ENCODE data around the gene MYO19. TPM values are rescaled to one million over a fixed set of nuclear protein-coding genes. Genes with fewer than 3 reads are reported as not detected.

MYO19 gene
- total and polyA plus RNA-seq, 2 of the 4 experiments (the other 2 are of a cell fraction): 35.8 to 55.6 TPM

DNA sequence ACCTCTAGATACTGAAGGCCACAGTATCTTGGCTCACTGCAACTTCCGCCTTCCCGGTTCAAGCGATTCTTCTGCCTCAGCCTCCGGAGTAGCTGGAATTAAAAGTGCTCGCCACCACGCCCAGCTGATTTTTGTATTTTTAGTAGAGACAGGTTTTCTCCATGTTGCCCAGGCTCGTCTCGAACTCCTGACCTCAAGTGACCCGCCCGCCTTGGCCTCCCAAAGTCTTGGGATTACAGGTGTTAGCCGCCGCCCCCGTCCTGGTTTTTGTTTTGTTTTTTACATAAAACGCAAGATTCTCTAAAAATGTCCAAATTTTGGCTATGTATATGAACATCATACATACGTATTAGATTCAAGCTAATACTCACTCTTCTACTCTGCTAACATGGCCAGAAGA lies 8.1 kb upstream of the MYO19 start:
- Histone ChIP-seq H3K36me3 (ENCODE audit: control insufficient read depth, insufficient read depth, low read length) (peaks cover 2% of the 10 kb centered on the region; the same call in 1 of the 2 replicates), H3K4me3 (ENCODE audit: insufficient read depth, low read depth, low read length) (no peak overlapping the region), H3K18ac (ENCODE audit: low read depth, low read length) (no peak overlapping the region), H2BK5ac (ENCODE audit: low read depth, low read length, poor library complexity, severe bottlenecking) (no peak overlapping the region), H3K9me1 (ENCODE audit: insufficient read depth, low read length) (no peaks in the 10 kb centered on the region), H3K9ac (ENCODE audit: low read depth, low read length) (no peak overlapping the region), H3K4ac (ENCODE audit: low read depth, low read length) (no peak overlapping the region), H3K4me2 (ENCODE audit: low read depth, low read length) (no peak overlapping the region), H3K4me1 (ENCODE audit: control insufficient read depth, insufficient read depth, low read length) (no peaks in the 10 kb centered on the region), H4K20me1 (ENCODE audit: insufficient read depth, low read length) (peaks cover 24% of the 10 kb centered on the region), H3K27ac (ENCODE audit: insufficient read depth, low read length) (no peak overlapping the region), H4K91ac (ENCODE audit: insufficient read depth, low read depth, low read length) (no peak overlapping the region), H2BK20ac (ENCODE audit: low read depth, low read length) (no peak overlapping the region), H2BK120ac (ENCODE audit: low read depth, low read length) (no peak overlapping the region), H3K56ac (ENCODE audit: extremely low read depth, insufficient read depth, low read length) (no peak overlapping the region), H2AK9ac (replicated peaks; ENCODE audit: low read depth, low read length, poor library complexity) (no peak overlapping the region), H4K8ac (ENCODE audit: low read depth in 2 of 2, low read length in 2 of 2) (no peak overlapping the region), H3K14ac (replicated peaks; ENCODE audit: low read depth, low read length) (no peak overlapping the region), H3K23ac (ENCODE audit: low read depth, low read length) (no peak overlapping the region), H2AK5ac (ENCODE audit: low read depth, low read length) (no peak overlapping the region), H3K9me3 (ENCODE audit: control insufficient read depth, insufficient read depth, low read length) (no peaks in the 10 kb centered on the region), H2BK15ac (ENCODE audit: low read depth, low read length) (no peak overlapping the region), H3K79me1 (ENCODE audit: low read depth in 1 of 2, low read length in 2 of 2) (peaks cover 16 to 32% of the 10 kb centered on the region in 2 experiments; a peak in 3 of 4 replicates), H3K27me3 (ENCODE audit: control insufficient read depth, insufficient read depth, low read length) (no peaks in the 10 kb centered on the region), H4K5ac (ENCODE audit: low read depth, low read length) (no peak overlapping the region), H2AFZ (replicated peaks; ENCODE audit: low read length, poor library complexity) (no peak overlapping the region)
- POLR2A ChIA-PET (ENCODE audit: unreplicated experiment): no interaction called here
- WGBS, 2 experiments (ENCODE audit: extremely low coverage in 2 of 2, insufficient read length in 1 of 2): 100% methylated on average over 1 of the region's 15 CpGs; no CpG with 5 or more reads in 1 of the 2 experiments
- ATAC-seq (ENCODE audit: low read depth) (no peak), DNase-seq (no peak)
- intact Hi-C loops (cut with micrococcal nuclease): no loop called here
- TF ChIP-seq POLR2A (IDR thresholded peaks at IDR 0.05; ENCODE audit: low read depth, low read length) (no peak), FOS (IDR thresholded peaks at IDR 0.05; ENCODE audit: low read depth, low read length) (no peak), NFE2L2 (IDR thresholded peaks at IDR 0.05; ENCODE audit: low read depth, low read length) (no peak), USF2 (IDR thresholded peaks at IDR 0.05; ENCODE audit: low read depth, low read length) (no peak), CHD1 (IDR thresholded peaks at IDR 0.05; ENCODE audit: low read depth, low read length) (no peak), CEBPB (IDR thresholded peaks at IDR 0.05; ENCODE audit: low read depth, low read length) (no peak), BHLHE40 (IDR thresholded peaks at IDR 0.05; ENCODE audit: low read depth, low read length) (no peak), ELK1 (IDR thresholded peaks at IDR 0.05; ENCODE audit: borderline replicate concordance, low read depth, low read length) (no peak), RCOR1 (IDR thresholded peaks at IDR 0.05; ENCODE audit: insufficient replicate concordance, low read length) (no peak), MXI1 (IDR thresholded peaks at IDR 0.05; ENCODE audit: borderline replicate concordance, low read depth, low read length) (no peak)
- in situ Hi-C loops (cut with MboI; ENCODE audit: low sequenced_read_pairs): no loop called here
- CTCF ChIA-PET: no interaction called here
- BruUV-seq (replicated peaks): no TSS peak
- dilution Hi-C loops (cut with HindIII; ENCODE audit: low sequenced_read_pairs, unreplicated experiment): no loop called here

Data from IMR-90 (cell line).